HepG2 (cell line): ENCODE results near the gene GSTA1. TPM values are rescaled to one million over a fixed set of nuclear protein-coding genes. Genes with fewer than 3 reads are reported as not detected.
A peak's percentile ranks its signal among the peaks of the same experiment; 100 is the strongest.

Experiments
- HMGXB4 ChIP-seq, 2 experiments: sonication (generic) in 1 of 2; formaldehyde crosslinking in 1 of 2; IDR thresholded peaks; 2 replicates each; pipeline versions ENCODE4 v1.4.0 to v1.6.1; 2018 to 2020; ENCODE audit warnings: missing genetic modification reagents in 2 of 2, borderline replicate concordance in 1 of 2, low read depth in 1 of 2, mild to moderate bottlenecking in 1 of 2, missing biosample characterization in 1 of 2
- HOXA9 ChIP-seq: sonication (generic); formaldehyde crosslinking; IDR thresholded peaks from 2 replicates; pipeline ENCODE4 v1.8.1; 2022; ENCODE audit warnings: missing genetic modification reagents, mild to moderate bottlenecking, moderate library complexity, borderline replicate concordance
- JDP2 ChIP-seq: sonication (generic); formaldehyde crosslinking; IDR thresholded peaks from 2 replicates; pipeline ENCODE4 v1.8.1; 2022; ENCODE audit warnings: missing genetic modification reagents, borderline replicate concordance
- KLF12 ChIP-seq: sonication (generic); formaldehyde crosslinking; IDR thresholded peaks from 2 replicates; pipeline ENCODE4 v1.4.0; 2020; ENCODE audit warnings: missing genetic modification reagents, borderline replicate concordance
- KMT2A ChIP-seq: sonication (generic); formaldehyde crosslinking; IDR thresholded peaks from 2 replicates; pipeline ENCODE4 v1.4.0; 2020; ENCODE audit warnings: missing genetic modification reagents
- MZF1 ChIP-seq: sonication (generic); formaldehyde crosslinking; IDR thresholded peaks from 2 replicates; pipeline ENCODE4 v1.8.1; 2023; ENCODE audit warnings: mild to moderate bottlenecking, missing genetic modification reagents, borderline replicate concordance
- NFE2L1 ChIP-seq: sonication (generic); formaldehyde crosslinking; IDR thresholded peaks from 2 replicates; pipeline ENCODE4 v1.4.0; 2020; ENCODE audit warnings: missing genetic modification reagents, mild to moderate bottlenecking, borderline replicate concordance
- PATZ1 ChIP-seq: sonication (generic); formaldehyde crosslinking; IDR thresholded peaks from 2 replicates; pipeline ENCODE4 v1.4.0; 2020; ENCODE audit warnings: missing genetic modification reagents
- REL ChIP-seq: sonication (generic); formaldehyde crosslinking; conservative IDR thresholded peaks from 2 replicates; pipeline ENCODE4 v1.8.0; 2022; ENCODE audit warnings: mild to moderate bottlenecking, missing genetic modification reagents, moderate library complexity
- SP5 ChIP-seq: IDR thresholded peaks from 2 replicates; pipeline ENCODE4 v1.6.1; 2016; ENCODE audit warnings: low read depth, borderline replicate concordance
- TCF7L2 ChIP-seq: IDR thresholded peaks from 2 replicates; pipeline ENCODE4 v1.6.1; 2011; ENCODE audit warnings: mild to moderate bottlenecking, low read depth, low read length, moderate library complexity
- TERF1 ChIP-seq: sonication (generic); formaldehyde crosslinking; IDR thresholded peaks from 2 replicates; pipeline ENCODE4 v1.8.0; 2022; ENCODE audit warnings: mild to moderate bottlenecking, missing genetic modification reagents, moderate library complexity
- U2AF1 ChIP-seq: fragments of 200-400 bp; formaldehyde crosslinking; optimal IDR thresholded peaks from 2 replicates; pipeline ENCODE3; 2017; ENCODE audit warnings: mild to moderate bottlenecking, low read depth, low read length
- WIZ ChIP-seq: sonication (generic); formaldehyde crosslinking; IDR thresholded peaks from 2 replicates; pipeline ENCODE4 v1.5.1; 2020; ENCODE audit warnings: mild to moderate bottlenecking, missing genetic modification reagents
- XRCC5 ChIP-seq: fragments of 200-400 bp; formaldehyde crosslinking; optimal IDR thresholded peaks from 2 replicates; pipeline ENCODE3; 2017; ENCODE audit warnings: mild to moderate bottlenecking, low read length
- ZNF260 ChIP-seq: sonication (generic); formaldehyde crosslinking; IDR thresholded peaks from 2 replicates; pipeline ENCODE4 v1.4.0; 2020; ENCODE audit warnings: missing genetic modification reagents, low read depth, mild to moderate bottlenecking, borderline replicate concordance
- ZNF329 ChIP-seq: sonication (generic); formaldehyde crosslinking; IDR thresholded peaks from 2 replicates; pipeline ENCODE4 v1.9.0; 2021; ENCODE audit warnings: low read depth, mild to moderate bottlenecking, missing genetic modification reagents
- ZNF383 ChIP-seq: sonication (generic); formaldehyde crosslinking; IDR thresholded peaks from 2 replicates; pipeline ENCODE4 v1.4.0; 2020; ENCODE audit warnings: missing genetic modification reagents, mild to moderate bottlenecking, borderline replicate concordance
- ZSCAN12 ChIP-seq: sonication (generic); formaldehyde crosslinking; IDR thresholded peaks from 2 replicates; pipeline ENCODE4 v1.9.0; 2021; ENCODE audit warnings: mild to moderate bottlenecking, missing genetic modification reagents
- polyA plus RNA-seq, 8 experiments: library from polyadenylated mRNA; depleted of rRNA in 3 of 8; stranded (reverse) in 7 of 8; unstranded in 1 of 8; fragments of >200 nt; fragmentation: Illumina TruSeq in 4 of 8; extraction: Trizol in 4 of 8; gene quantifications; 2 replicates each; pipeline versions ENCODE4 v1.2.1 to v1.2.3, GENCODE V29; 2011 to 2016; ENCODE audit warnings: low read depth in 4 of 8, missing spikeins in 1 of 8, mixed read lengths in 1 of 8; ENCODE audit not compliant: insufficient read depth in 1 of 8
- total RNA-seq, 5 experiments: library from RNA; depleted of rRNA; stranded (reverse); fragments of >200 nt; fragmentation: Illumina TruSeq; extraction: Trizol; gene quantifications; 2 replicates each; pipeline ENCODE4 v1.2.3, GENCODE V29; 2016; ENCODE audit warnings: low read depth in 1 of 5
- TF ChIP-seq, protein P1 (sequence below): sonication (generic); formaldehyde crosslinking; IDR thresholded peaks from 2 replicates; pipeline ENCODE4 v1.4.0; 2020; ENCODE audit warnings: missing genetic modification reagents, mild to moderate bottlenecking, borderline replicate concordance

Gene GSTA1
- total and polyA plus RNA-seq, 2 of the 13 experiments (the other 11 are each of a cell fraction or from before 2014, with no cell fraction given) = 6.2 to 282 TPM

GRCh38 chr6:52815167-52816092 is 11.8 kb upstream of the GSTA1 start (continued):
- no peak for TF ChIP-seq U2AF1
- no peak for TF ChIP-seq TCF7L2
- TF ChIP-seq, protein P1, sequence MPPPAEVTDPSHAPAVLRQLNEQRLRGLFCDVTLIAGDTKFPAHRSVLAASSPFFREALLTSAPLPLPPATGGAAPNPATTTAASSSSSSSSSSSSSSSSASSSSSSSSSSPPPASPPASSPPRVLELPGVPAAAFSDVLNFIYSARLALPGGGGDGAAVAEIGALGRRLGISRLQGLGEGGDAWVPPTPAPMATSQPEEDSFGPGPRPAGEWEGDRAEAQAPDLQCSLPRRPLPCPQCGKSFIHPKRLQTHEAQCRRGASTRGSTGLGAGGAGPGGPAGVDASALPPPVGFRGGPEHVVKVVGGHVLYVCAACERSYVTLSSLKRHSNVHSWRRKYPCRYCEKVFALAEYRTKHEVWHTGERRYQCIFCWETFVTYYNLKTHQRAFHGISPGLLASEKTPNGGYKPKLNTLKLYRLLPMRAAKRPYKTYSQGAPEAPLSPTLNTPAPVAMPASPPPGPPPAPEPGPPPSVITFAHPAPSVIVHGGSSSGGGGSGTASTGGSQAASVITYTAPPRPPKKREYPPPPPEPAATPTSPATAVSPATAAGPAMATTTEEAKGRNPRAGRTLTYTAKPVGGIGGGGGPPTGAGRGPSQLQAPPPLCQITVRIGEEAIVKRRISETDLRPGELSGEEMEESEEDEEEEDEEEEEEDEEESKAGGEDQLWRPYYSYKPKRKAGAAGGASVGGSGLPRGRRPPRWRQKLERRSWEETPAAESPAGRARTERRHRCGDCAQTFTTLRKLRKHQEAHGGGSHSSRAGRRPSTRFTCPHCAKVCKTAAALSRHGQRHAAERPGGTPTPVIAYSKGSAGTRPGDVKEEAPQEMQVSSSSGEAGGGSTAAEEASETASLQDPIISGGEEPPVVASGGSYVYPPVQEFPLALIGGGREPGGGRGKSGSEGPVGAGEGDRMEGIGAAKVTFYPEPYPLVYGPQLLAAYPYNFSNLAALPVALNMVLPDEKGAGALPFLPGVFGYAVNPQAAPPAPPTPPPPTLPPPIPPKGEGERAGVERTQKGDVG (CRISPR knock-in tag) = peak; percentile 36; the same call in 1 of the 2 replicates
- TF ChIP-seq ZNF260 (CRISPR knock-in tag) = no peak
- no peak for TF ChIP-seq MZF1
- TF ChIP-seq HMGXB4 (CRISPR knock-in tag; IDR thresholded peaks at IDR 0.05; ENCODE audit: borderline replicate concordance in 1 of 2, low read depth in 1 of 2) = peak; percentile 84 to 89
- TF ChIP-seq XRCC5 = no peak
- TF ChIP-seq HOXA9 (CRISPR knock-in tag) = no peak
- TF ChIP-seq NFE2L1 (CRISPR knock-in tag) = no peak
- TF ChIP-seq KLF12 = 0 out of 2 replicates have a peak, but pooled peaks have one; percentile 57
- no peak for TF ChIP-seq ZSCAN12
- TF ChIP-seq ZNF329 = peak; percentile 94
- TF ChIP-seq REL (CRISPR knock-in tag) = no peak
- TF ChIP-seq JDP2 (CRISPR knock-in tag) = no peak
- no peak for TF ChIP-seq SP5 (CRISPR knock-in tag)
- no peak for TF ChIP-seq TERF1 (CRISPR knock-in tag)
- TF ChIP-seq KMT2A (CRISPR knock-in tag) = no peak
- peak; percentile 30; the same call in 1 of the 2 replicates for TF ChIP-seq PATZ1 (CRISPR knock-in tag)
- no peak for TF ChIP-seq ZNF383 (CRISPR knock-in tag)
- no peak for TF ChIP-seq WIZ (CRISPR knock-in tag)
